Heart right ventricle (tissue), 16 donors: ENCODE measurements around the gene CISD2. TPM values are rescaled to one million over a fixed set of nuclear protein-coding genes. Genes with fewer than 3 reads are reported as not detected.

ENCODE experiments used
- ATAC-seq, 8 donors: fragments of 200-7000 bp; cut with Tn5 transposase; one replicate each; pipeline ENCODE4 v1.9.1; 2020; ENCODE audit warnings: mild to moderate bottlenecking in 8 of 8, moderate library complexity in 8 of 8, moderate number of reproducible peaks in 1 of 8
- DNase-seq, 2 donors: peaks; one replicate each; pipeline ENCODE4 v3.0.0-alpha.2; 2020
- H3K27ac ChIP-seq, 10 donors: fragments of 200-600 bp; sonication (generic) in 2 of 10; one replicate each; pipeline versions ENCODE4 v1.5.0 to v1.8.0; 2020 to 2022; ENCODE audit warnings: mild to moderate bottlenecking in 3 of 10
- H3K27me3 ChIP-seq, 7 donors: fragments of 200-600 bp; one replicate each; pipeline ENCODE4 v1.8.0; 2021 to 2022; ENCODE audit warnings: mild to moderate bottlenecking in 2 of 7
- H3K36me3 ChIP-seq, 9 donors: fragments of 200-600 bp; sonication (generic) in 1 of 9; one replicate each; pipeline versions ENCODE4 v1.5.0 to v1.8.0; 2020 to 2022; ENCODE audit warnings: mild to moderate bottlenecking in 2 of 9
- H3K4me1 ChIP-seq, 9 donors: fragments of 200-600 bp; sonication (generic) in 1 of 9; one replicate each; pipeline versions ENCODE4 v1.5.0 to v1.8.0; 2020 to 2022; ENCODE audit warnings: mild to moderate bottlenecking in 4 of 9
- H3K4me3 ChIP-seq, 10 donors: fragments of 200-600 bp; sonication (generic) in 2 of 10; one replicate each; pipeline versions ENCODE4 v1.5.0 to v1.8.0; 2020 to 2022; ENCODE audit warnings: mild to moderate bottlenecking in 7 of 10, moderate library complexity in 2 of 10
- H3K9me3 ChIP-seq, 11 donors: fragments of 200-600 bp in 10 of 11; sonication (generic) in 2 of 11; one replicate each; pipeline versions ENCODE4 v1.5.0 to v1.8.0; 2013 to 2022; ENCODE audit warnings: mild to moderate bottlenecking in 2 of 11, control low read depth in 1 of 11, moderate library complexity in 1 of 11
- CTCF ChIP-seq, 9 donors: fragments of 200-600 bp; sonication (generic) in 2 of 9; IDR thresholded peaks; one replicate each; pipeline versions ENCODE4 v1.5.0 to v1.8.0; 2021 to 2022; ENCODE audit warnings: antibody characterized with exemption in 9 of 9, mild to moderate bottlenecking in 5 of 9, moderate library complexity in 1 of 9
- WGBS, 2 donors: extraction: QIAGEN DNeasy Blood & Tissue Kit; methylation state at CpG; one replicate each; pipeline ENCODE4 v1.1.7; 2013; ENCODE audit warnings: inconsistent platforms in 1 of 2; 5-methylcytosine and 5-hydroxymethylcytosine counted together
- intact Hi-C, 10 donors: fragments of 100-400 bp; cut with DNase I; formaldehyde crosslinking; loops; one replicate each; pipeline versions ENCODE4 v1.11.1 to v1.14.2; 2022
- polyA plus RNA-seq, 2 donors: library from polyadenylated mRNA; stranded (reverse); fragments of 200-250 nt; gene quantifications; one replicate each; pipeline ENCODE4 v1.2.3, GENCODE V29; 2013
- total RNA-seq, 10 donors: library from RNA; stranded (reverse); fragmentation: NEBNext Ultra II Directional in 3 of 10; extraction: Animal tissue kit (Norgen Biotek cat#: 25700) in 3 of 10; gene quantifications; one replicate each; pipeline versions ENCODE4 v1.2.1 to v1.2.4, GENCODE V29; 2021 to 2023
- donor health status: Arrhythmogenic right ventricular cardiomyopathy.
- donor health status: ischemic (EF 13 %, LVEDD 7.1; RV severe dilation, severe dysfunction).
- donor health status: healthy with polysubstance abuse.
- donor health status: DM: no; HTN: yes; CAD: no.
- donor health status: DM: no; HTN: no; CAD: no.
- donor health status: ischemic (EF 25% LVEDD 6.9; RV normal size, moderate dysfunction).
- donor health status: ischemic (EF 25% LVEDD 5.7; RV mildly dilated, moderate dysfunction).
- donor health status: healthy.
- donor health status: DM: yes; HTN: yes; CAD: no.
- donor health status: Ischemic cardiomyopathy.
- donor health status: ischemic (EF 35%, LVEDD 5.7; RV mildly dilated, moderate dysfunction).
- donor health status: nonischemic (EF 11% LVEDD 7.7; RV severe dilation, severe dysfunction).
- donor health status: DM: yes; HTN: yes; CAD: no.
- donor health status: PGD.
- donor health status: ischemic (EF 29% LVEDD 5.4; RV normal size, mild dysfunction).
- donor health status: nonischemic (EF 23%, LVEDD 6.1; RV moderate dilation, normal function).

CISD2 gene
- total and polyA plus RNA-seq, 12 donors: 11.0 to 31.0 (median 16.9) TPM

GRCh38 chr4:102826105-102826889 lies 42.5 kb upstream of the CISD2 start:
- no peak for TF ChIP-seq CTCF (IDR thresholded peaks at IDR 0.05)
- Histone ChIP-seq H3K27me3 (no peaks in the 10 kb centered on the region), H3K36me3 (peaks cover 0 to 30% (median 0%) of the 10 kb centered on the region in 9 donors), H3K27ac (peak overlapping the region; percentile 97 to 100 (median 100)), H3K4me1 (peaks cover 2 to 54% (median 48%) of the 10 kb centered on the region in 9 donors), H3K9me3 (no peaks in the 10 kb centered on the region), H3K4me3 (peak overlapping the region; percentile 71 to 94 (median 88))
- DNase-seq (no peak), ATAC-seq (no peak)
- 0 to 1% methylated on average over 38 of the region's 38 CpGs for WGBS, 2 donors
- intact Hi-C loops: loop anchor here in 7 of 10 donors (2.0 to 10.0 kb wide), 9 partner anchors 41 to 324 kb away; partner anchors contain the start of genes CISD2 (in 5 of the 7), MANBA (in 3 of the 7), NFKB1 (in 2 of the 7) and SLC9B1 (in 2 of the 7)

- intact Hi-C loops: loop anchor here in 7 of 10 donors (1.0 to 10.0 kb wide), 10 partner anchors 40 to 325 kb away; partner anchors contain the start of genes CISD2 (in 6 of the 7), MANBA (in 3 of the 7), NFKB1 (in 2 of the 7) and SLC9B1 (in 2 of the 7)
- 0% methylated on average over 67 to 73 of the region's 73 CpGs for WGBS, 2 donors
Observed at GRCh38 chr4:102826890-102827673, 41.7 kb upstream of the CISD2 start, which contains the start of gene UBE2D3. TSS of gene UBE2D3 (minus strand) at chr4:102827551. CDS start at chr4:102826508, 1,043 bp downstream.

GRCh38 chr4:102827674-102828496 lies 40.9 kb upstream of the CISD2 start:
- peak; percentile 97 to 100 for DNase-seq
- Histone ChIP-seq H3K27me3 (no peaks in the 10 kb centered on the region), H3K4me3 (peak overlapping the region; percentile 71 to 94 (median 88)), H3K9me3 (no peaks in the 10 kb centered on the region), H3K36me3 (peaks cover 0 to 21% (median 0%) of the 10 kb centered on the region in 9 donors), H3K27ac (peak overlapping the region; percentile 97 to 100 (median 100)), H3K4me1 (peaks cover 2 to 54% (median 33%) of the 10 kb centered on the region in 9 donors)
- intact Hi-C loops: loop anchor here in 8 of 10 donors (1.0 to 10.0 kb wide), 10 partner anchors 39 to 326 kb away; partner anchors contain the start of genes CISD2 (in 8 of the 8), MANBA (in 3 of the 8), NFKB1 (in 2 of the 8) and SLC9B1 (in 2 of the 8)
- peak in 4 of 9 donors; percentile 6 to 38 (median 18) for TF ChIP-seq CTCF (IDR thresholded peaks at IDR 0.05)
- ATAC-seq: peak; percentile 83 to 93 (median 88)
- 0% methylated on average over 50 of the region's 50 CpGs for WGBS, 2 donors

More at GRCh38 chr4:102826890-102827673, 41.7 kb upstream of the CISD2 start, which contains the start of gene UBE2D3:
- Histone ChIP-seq H3K27me3 (no peaks in the 10 kb centered on the region), H3K27ac (peak within 1 kb of the TSS; percentile 97 to 100 (median 100)), H3K9me3 (no peaks in the 10 kb centered on the region), H3K4me3 (peak within 1 kb of the TSS; percentile 71 to 94 (median 88)), H3K36me3 (peaks cover 0 to 24% (median 0%) of the 10 kb centered on the region in 9 donors), H3K4me1 (peaks cover 2 to 54% (median 40%) of the 10 kb centered on the region in 9 donors)
- DNase-seq: peak; percentile 94 to 95
- TF ChIP-seq CTCF (IDR thresholded peaks at IDR 0.05): peak in 3 of 9 donors; percentile 17 to 38 (median 33)
- ATAC-seq: peak; percentile 72 to 87 (median 75)
